Calu3 (cell line): Measurements from ENCODE around the gene LRPAP1. TPM values are rescaled to one million over a fixed set of nuclear protein-coding genes. Genes with fewer than 3 reads are reported as not detected.

ENCODE experiments used
- BruUV-seq: library from RNA; stranded (reverse); fragments of 400-500 nt; replicated peaks from 2 replicates; lab custom pipeline; 2021; lab: Mats Ljungman, UMichigan
- CTCF ChIA-PET: fragments of 300-600 bp; sonication (Branson Sonifier 250); formaldehyde crosslinking; loops from one replicate; lab custom pipeline; 2022; ENCODE audit warnings: antibody characterized with exemption; lab: Charles Lee
- DNase-seq: peaks from one replicate; pipeline ENCODE4 v3.0.0; 2022
- H3K27ac Mint-ChIP-seq: one replicate; pipeline ENCODE4 v1.8.0; 2022; ENCODE audit warnings: mixed read lengths; ENCODE audit not compliant: unreplicated experiment
- H3K27me3 Mint-ChIP-seq: one replicate; pipeline ENCODE4 v1.8.0; 2022; ENCODE audit warnings: mixed read lengths; ENCODE audit not compliant: unreplicated experiment
- H3K36me3 Mint-ChIP-seq: one replicate; pipeline ENCODE4 v1.8.0; 2022; ENCODE audit warnings: mild to moderate bottlenecking, moderate library complexity, mixed read lengths; ENCODE audit not compliant: insufficient read depth, unreplicated experiment
- H3K4me1 Mint-ChIP-seq: one replicate; pipeline ENCODE4 v1.8.0; 2022; ENCODE audit warnings: mild to moderate bottlenecking, low read depth, mixed read lengths; ENCODE audit not compliant: unreplicated experiment
- H3K4me3 Mint-ChIP-seq: one replicate; pipeline ENCODE4 v1.8.0; 2022; ENCODE audit warnings: mild to moderate bottlenecking, low read depth, moderate library complexity, mixed read lengths; ENCODE audit not compliant: unreplicated experiment
- H3K9me3 Mint-ChIP-seq: one replicate; pipeline ENCODE4 v1.8.0; 2022; ENCODE audit warnings: low read depth, mixed read lengths; ENCODE audit not compliant: unreplicated experiment
- intact Hi-C: fragments of 100-400 bp; cut with micrococcal nuclease; formaldehyde crosslinking; loops from one replicate; pipeline ENCODE4 v1.10.0; 2022; ENCODE audit not compliant: unreplicated experiment
- total RNA-seq: library from RNA; stranded (reverse); gene quantifications from 2 replicates; pipeline ENCODE4 v1.2.3, GENCODE V29; 2022
- TF ChIP-seq, protein P1 (sequence below): fragments of 200-600 bp; IDR thresholded peaks from one replicate; pipeline ENCODE4 v1.8.0; 2022; ENCODE audit warnings: antibody characterized with exemption; ENCODE audit not compliant: unreplicated experiment

The LRPAP1 gene
- total RNA-seq, 1 experiment from 2014 or later, result 88.5 TPM

- H3K4me1 Mint-ChIP-seq, result no peaks in the 10 kb centered on the region
- no TSS peak for BruUV-seq
- no peak overlapping the region for H3K4me3 Mint-ChIP-seq
- no peak for DNase-seq
- CTCF ChIA-PET, result no interaction called here
- H3K27ac Mint-ChIP-seq, result no peak overlapping the region
- intact Hi-C loops, result no loop called here
- no peaks in the 10 kb centered on the region for H3K27me3 Mint-ChIP-seq
- TF ChIP-seq, protein P1, sequence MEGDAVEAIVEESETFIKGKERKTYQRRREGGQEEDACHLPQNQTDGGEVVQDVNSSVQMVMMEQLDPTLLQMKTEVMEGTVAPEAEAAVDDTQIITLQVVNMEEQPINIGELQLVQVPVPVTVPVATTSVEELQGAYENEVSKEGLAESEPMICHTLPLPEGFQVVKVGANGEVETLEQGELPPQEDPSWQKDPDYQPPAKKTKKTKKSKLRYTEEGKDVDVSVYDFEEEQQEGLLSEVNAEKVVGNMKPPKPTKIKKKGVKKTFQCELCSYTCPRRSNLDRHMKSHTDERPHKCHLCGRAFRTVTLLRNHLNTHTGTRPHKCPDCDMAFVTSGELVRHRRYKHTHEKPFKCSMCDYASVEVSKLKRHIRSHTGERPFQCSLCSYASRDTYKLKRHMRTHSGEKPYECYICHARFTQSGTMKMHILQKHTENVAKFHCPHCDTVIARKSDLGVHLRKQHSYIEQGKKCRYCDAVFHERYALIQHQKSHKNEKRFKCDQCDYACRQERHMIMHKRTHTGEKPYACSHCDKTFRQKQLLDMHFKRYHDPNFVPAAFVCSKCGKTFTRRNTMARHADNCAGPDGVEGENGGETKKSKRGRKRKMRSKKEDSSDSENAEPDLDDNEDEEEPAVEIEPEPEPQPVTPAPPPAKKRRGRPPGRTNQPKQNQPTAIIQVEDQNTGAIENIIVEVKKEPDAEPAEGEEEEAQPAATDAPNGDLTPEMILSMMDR, result no peak
- H3K36me3 Mint-ChIP-seq, result peaks cover 21% of the 10 kb centered on the region
- no peaks in the 10 kb centered on the region for H3K9me3 Mint-ChIP-seq
These were observed 15.1 kb downstream of the LRPAP1 start for GRCh38 chr4:3516836-3517730.

GRCh38 chr4:3516061-3516835 lies 16.0 kb downstream of the LRPAP1 start:
- TF ChIP-seq, protein P1, result no peak
- H3K4me1 Mint-ChIP-seq, result no peaks in the 10 kb centered on the region
- no peak overlapping the region for H3K4me3 Mint-ChIP-seq
- no peak for DNase-seq
- H3K27ac Mint-ChIP-seq, result no peak overlapping the region
- CTCF ChIA-PET, result no interaction called here
- BruUV-seq, result no TSS peak
- H3K9me3 Mint-ChIP-seq, result no peaks in the 10 kb centered on the region
- no peaks in the 10 kb centered on the region for H3K27me3 Mint-ChIP-seq
- intact Hi-C loops, result no loop called here
- peaks cover 25% of the 10 kb centered on the region for H3K36me3 Mint-ChIP-seq

GRCh38 chr4:3515646-3516045 lies 16.6 kb downstream of the LRPAP1 start:
- Mint-ChIP-seq H3K36me3 (peaks cover 29% of the 10 kb centered on the region), H3K9me3 (no peaks in the 10 kb centered on the region), H3K4me1 (no peaks in the 10 kb centered on the region), H3K27me3 (no peaks in the 10 kb centered on the region), H3K27ac (no peak overlapping the region), H3K4me3 (no peak overlapping the region)
- BruUV-seq, result no TSS peak
- CTCF ChIA-PET, result no interaction called here
- DNase-seq, result no peak
- TF ChIP-seq, protein P1, result no peak
- intact Hi-C loops, result no loop called here

GRCh38 chr4:3514806-3515501 lies 17.3 kb downstream of the LRPAP1 start:
- intact Hi-C loops, result no loop called here
- Mint-ChIP-seq H3K9me3 (no peaks in the 10 kb centered on the region), H3K4me3 (no peak overlapping the region), H3K27me3 (no peaks in the 10 kb centered on the region), H3K27ac (no peak overlapping the region), H3K36me3 (peaks cover 29% of the 10 kb centered on the region), H3K4me1 (no peaks in the 10 kb centered on the region)
- BruUV-seq, result no TSS peak
- DNase-seq, result no peak
- CTCF ChIA-PET, result interaction anchor here (0.8 to 1.0 kb wide), 2 partner anchors 169 to 270 kb away, joined by 3 read pairs; no protein-coding TSS in a partner anchor
- TF ChIP-seq, protein P1, result no peak
